ENCODE results near the gene CSNK1G3. TPM values are rescaled to one million over a fixed set of nuclear protein-coding genes. Genes with fewer than 3 reads are reported as not detected.

The CSNK1G3 gene
- total RNA-seq, 1 experiment from 2014 or later = 51.1 TPM

GRCh38 chr5:123518111-123518510, 6.1 kb downstream of the CSNK1G3 start:
- Histone ChIP-seq H3K36me3 (ENCODE audit: control insufficient read depth in 1 of 2, insufficient read depth in 2 of 2, low read length in 2 of 2) (no peaks in the 10 kb centered on the region), H3K9ac (ENCODE audit: low read length) (no peak overlapping the region), H3K27ac (ENCODE audit: low read depth, low read length) (no peak overlapping the region), H3K79me2 (ENCODE audit: insufficient read depth, low read length) (peaks cover 98% of the 10 kb centered on the region), H3K9me3 (ENCODE audit: control insufficient read depth in 1 of 2, insufficient read depth in 1 of 2, low read depth in 1 of 2, low read length in 2 of 2) (no peaks in the 10 kb centered on the region), H3K4me2 (ENCODE audit: low read length) (no peak overlapping the region), H2AFZ (ENCODE audit: low read depth, low read length, poor library complexity, severe bottlenecking) (no peak overlapping the region), H3K27me3 (ENCODE audit: insufficient read depth, low read length) (no peaks in the 10 kb centered on the region), H3K9me2 (ENCODE audit: insufficient read depth) (no peaks in the 10 kb centered on the region), H4K20me1 (ENCODE audit: insufficient read depth) (peaks cover 10% of the 10 kb centered on the region; the same call in 1 of the 2 replicates), H3K4me3 (replicated peaks in 1 of 2; ENCODE audit: low read depth in 1 of 2, low read length in 2 of 2) (no peak overlapping the region), H3K4me1 (ENCODE audit: control insufficient read depth in 1 of 2, insufficient read depth in 2 of 2, low read length in 2 of 2) (peaks cover 3 to 13% of the 10 kb centered on the region in 2 experiments; a peak in 3 of 4 replicates)
- ChIA-PET CTCF (no interaction called here), POLR2A (no interaction called here), RAD21 (ENCODE audit: low non-redundant PET in 1 of 2, low total read pairs in 2 of 2, uncharacterized antibody in 2 of 2, unreplicated experiment in 2 of 2) (no interaction called here)
- DNase-seq (ENCODE audit: low read depth, low spot score) (no peak), ATAC-seq (no peak)
- intact Hi-C loops (cut with micrococcal nuclease) = no loop called here
- no TSS peak for BruUV-seq (replicated peaks)
- TF ChIP-seq EZH2 (IDR thresholded peaks at IDR 0.05) = no peak

- no peak overlapping the region for H2AFZ ChIP-seq (ENCODE audit: low read depth, low read length, poor library complexity, severe bottlenecking)
- intact Hi-C loops (cut with micrococcal nuclease) = no loop called here
- no peak for ATAC-seq
- no peaks in the 10 kb centered on the region for H3K4me1 ChIP-seq (ENCODE audit: control insufficient read depth in 1 of 2, insufficient read depth in 2 of 2, low read length in 2 of 2)
- H3K9ac ChIP-seq (ENCODE audit: low read length) = no peak overlapping the region
- no peak overlapping the region for H3K27ac ChIP-seq (ENCODE audit: low read depth, low read length)
- H3K9me2 ChIP-seq (ENCODE audit: insufficient read depth) = no peaks in the 10 kb centered on the region
- H3K4me3 ChIP-seq (replicated peaks in 1 of 2; ENCODE audit: low read depth in 1 of 2, low read length in 2 of 2) = no peak overlapping the region
- no peaks in the 10 kb centered on the region for H3K9me3 ChIP-seq (ENCODE audit: control insufficient read depth in 1 of 2, insufficient read depth in 1 of 2, low read depth in 1 of 2, low read length in 2 of 2)
- TF ChIP-seq SIN3A (IDR thresholded peaks at IDR 0.05; ENCODE audit: low read depth) (no peak), POLR2AphosphoS5 (IDR thresholded peaks at IDR 0.05; ENCODE audit: low read depth, low read length) (no peak), REST (IDR thresholded peaks at IDR 0.05; ENCODE audit: low read depth) (no peak), CBX3 (IDR thresholded peaks at IDR 0.05; ENCODE audit: low read depth) (no peak)
- no TSS peak for BruUV-seq (replicated peaks)
- H3K79me2 ChIP-seq (ENCODE audit: insufficient read depth, low read length) = peaks cover 97% of the 10 kb centered on the region
- POLR2A ChIA-PET = no interaction called here
- no peaks in the 10 kb centered on the region for H3K36me3 ChIP-seq (ENCODE audit: control insufficient read depth in 1 of 2, insufficient read depth in 2 of 2, low read length in 2 of 2)
- H3K27me3 ChIP-seq (ENCODE audit: insufficient read depth, low read length) = no peaks in the 10 kb centered on the region
- RAD21 ChIA-PET (ENCODE audit: low non-redundant PET in 1 of 2, low total read pairs in 2 of 2, uncharacterized antibody in 2 of 2, unreplicated experiment in 2 of 2) = no interaction called here
- peaks cover 10% of the 10 kb centered on the region; the same call in 1 of the 2 replicates for H4K20me1 ChIP-seq (ENCODE audit: insufficient read depth)
- CTCF ChIA-PET = no interaction called here
- no peak for DNase-seq (ENCODE audit: low read depth, low spot score)
- H3K4me2 ChIP-seq (ENCODE audit: low read length) = no peak overlapping the region
Observed at GRCh38 chr5:123520677-123521247, 8.8 kb downstream of the CSNK1G3 start.

Measured in HCT116 (cell line).